Skin of body (tissue), 2 donors: Measurements from ENCODE around the gene ENOPH1. TPM values are rescaled to one million over a fixed set of nuclear protein-coding genes. Genes with fewer than 3 reads are reported as not detected.

Source experiments
- DNase-seq: peaks from one replicate; lab custom pipeline; 2025; lab: John Stamatoyannopoulos, UW
- total RNA-seq: library from RNA; depleted of rRNA; stranded (reverse); fragments of >200 nt; gene quantifications from one replicate; pipeline ENCODE4 v1.2.3, GENCODE V29; 2014

Gene ENOPH1
- total RNA-seq, 1 donor from 2014 or later, result 30.7 TPM

DNA sequence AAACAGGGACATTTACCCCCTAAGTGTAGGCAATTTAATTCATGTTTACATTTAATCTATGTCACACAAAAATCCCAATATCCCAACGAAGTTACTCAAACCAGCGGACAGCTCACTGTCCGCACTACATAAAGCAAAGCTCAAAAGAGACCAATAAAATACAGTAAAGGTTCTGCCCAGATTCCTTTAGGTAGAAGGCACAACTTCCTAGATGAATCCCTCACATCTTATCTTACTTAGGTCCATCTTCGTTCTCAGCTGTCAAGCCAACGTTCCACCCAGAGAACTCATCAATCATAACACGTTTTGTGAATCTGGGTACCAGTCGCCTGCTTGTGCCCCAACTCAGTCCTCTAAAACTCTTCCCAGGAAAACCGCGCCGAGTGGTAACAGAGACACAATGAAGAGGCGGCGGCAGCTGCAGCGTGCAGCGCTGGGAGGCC is 1.8 kb upstream of the ENOPH1 start:
- peak; percentile 76 for DNase-seq

DNA sequence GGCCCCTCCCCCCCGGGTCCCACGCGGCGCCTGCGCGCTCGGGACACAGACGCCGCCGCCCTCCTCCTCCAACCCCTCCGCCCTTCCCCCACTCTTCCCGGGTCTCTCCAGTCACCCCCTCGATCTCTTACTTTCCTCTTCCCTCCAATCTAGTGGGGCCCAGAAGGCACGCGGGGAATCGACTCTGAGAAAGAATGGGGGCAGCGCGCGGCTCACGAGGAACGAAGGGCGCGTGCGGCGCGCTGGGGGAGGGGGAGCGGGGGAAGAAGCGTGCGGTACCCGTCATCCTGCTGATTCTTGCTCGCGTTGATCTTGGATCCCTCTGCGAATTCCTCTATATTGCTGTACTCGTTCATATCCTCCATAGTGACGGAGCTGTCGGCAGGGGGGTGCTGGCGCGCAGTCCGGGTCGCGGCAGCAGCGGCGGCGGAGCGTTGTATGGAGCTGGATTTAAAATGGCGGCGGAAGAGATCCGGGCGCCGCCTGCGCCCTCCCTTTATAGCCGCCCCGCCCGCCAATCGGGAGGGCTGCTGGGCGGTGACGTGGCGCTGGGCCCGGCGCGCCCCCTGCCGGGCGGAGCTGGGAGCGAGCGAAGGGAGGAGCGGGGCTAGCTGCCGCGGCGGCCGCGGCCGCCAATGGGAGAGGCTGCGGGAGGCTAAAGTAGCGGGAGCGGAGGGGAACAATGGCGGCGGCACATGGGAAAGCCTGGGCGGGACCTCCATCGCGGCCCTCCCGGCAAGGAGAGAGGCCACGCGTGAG is 1.2 kb upstream of the ENOPH1 start:
- peak; percentile 95 for DNase-seq

- no peak for DNase-seq
Observed at GRCh38 chr4:82429728-82430192, 630 bp upstream of the ENOPH1 start.

DNA sequence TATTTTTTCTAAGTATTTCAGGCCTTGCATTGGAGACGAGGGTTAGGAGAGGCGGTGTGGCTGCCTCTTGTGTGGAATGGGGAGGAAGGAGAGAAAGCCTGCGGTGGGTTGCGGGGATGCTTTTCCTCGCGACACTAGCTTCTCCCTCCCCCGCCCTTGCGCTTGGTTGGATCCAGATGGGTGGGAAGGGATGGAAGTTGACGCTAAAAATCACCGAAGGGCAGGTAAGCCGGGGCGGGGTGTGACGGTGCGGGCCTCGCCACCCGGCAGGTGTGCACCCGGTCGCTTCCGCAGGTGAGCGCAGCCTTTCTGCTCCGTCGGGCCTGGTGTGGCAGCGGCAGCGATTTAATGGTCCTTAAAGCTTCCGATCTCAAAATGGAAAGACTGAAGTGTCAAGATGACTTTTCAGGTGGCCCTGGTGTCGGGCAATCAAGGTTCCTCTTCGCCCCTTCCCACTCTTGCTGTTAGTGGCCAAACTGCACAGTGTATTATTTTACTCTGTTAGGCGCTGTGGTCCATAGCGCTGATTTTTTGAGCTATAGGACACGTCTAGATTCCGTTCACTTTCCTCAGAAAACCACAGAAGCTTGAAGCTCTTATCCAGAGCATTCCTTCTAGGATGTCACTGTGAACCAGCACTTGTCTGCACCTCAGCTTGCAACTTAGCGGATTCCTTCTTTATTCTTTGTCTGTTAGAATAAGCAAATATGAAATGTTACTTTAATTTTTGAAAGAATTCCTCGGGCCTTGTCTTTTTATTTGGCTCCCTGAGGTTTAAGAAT is 765 bp downstream of the ENOPH1 start:
- DNase-seq, result no peak

- no peak for DNase-seq
Observed at GRCh38 chr4:82431831-82432230, 1.4 kb downstream of the ENOPH1 start.

DNA sequence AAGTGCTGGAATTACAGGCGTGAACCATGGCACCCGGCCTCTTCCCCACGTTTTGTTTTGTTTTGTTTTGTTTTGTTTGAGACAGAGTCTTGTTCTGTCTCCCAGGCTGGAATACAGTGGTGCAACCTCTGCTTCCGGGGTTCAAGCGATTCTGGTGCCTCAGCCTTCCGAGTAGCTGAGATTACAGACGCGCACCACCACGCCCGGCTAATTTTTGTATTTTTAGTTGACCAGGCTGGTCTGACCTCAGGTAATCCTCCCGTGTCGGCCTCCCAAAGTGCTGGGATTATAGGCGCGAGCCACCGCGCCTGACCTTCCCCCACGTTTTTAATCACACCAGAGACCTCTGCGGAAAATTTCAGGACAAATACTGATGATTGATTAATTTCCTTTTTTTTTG is 2.2 kb downstream of the ENOPH1 start:
- no peak for DNase-seq

DNA sequence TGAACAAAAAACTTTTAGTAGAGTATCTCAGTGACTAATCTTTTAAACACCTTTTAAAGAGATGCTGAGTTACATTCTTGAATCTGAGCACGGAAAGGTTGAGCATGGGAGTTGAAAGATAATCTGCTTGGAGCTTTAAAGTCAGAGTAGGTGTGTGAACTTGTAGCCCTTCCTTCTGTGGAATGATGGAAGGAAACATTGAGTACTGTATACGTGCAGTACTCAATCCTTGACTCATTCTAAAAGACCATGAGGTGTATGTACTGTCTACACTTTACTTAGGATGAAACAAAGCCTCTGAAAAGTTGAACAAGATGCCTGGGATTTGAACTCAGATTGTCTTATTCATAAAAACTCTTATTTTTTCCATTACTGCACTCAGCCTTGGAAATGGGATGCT is 3.4 kb downstream of the ENOPH1 start:
- DNase-seq, result no peak

- no peak for DNase-seq
Observed at GRCh38 chr4:82434949-82435348, 4.6 kb downstream of the ENOPH1 start.

- DNase-seq, result no peak
Observed at GRCh38 chr4:82436130-82436529, 5.7 kb downstream of the ENOPH1 start.

DNA sequence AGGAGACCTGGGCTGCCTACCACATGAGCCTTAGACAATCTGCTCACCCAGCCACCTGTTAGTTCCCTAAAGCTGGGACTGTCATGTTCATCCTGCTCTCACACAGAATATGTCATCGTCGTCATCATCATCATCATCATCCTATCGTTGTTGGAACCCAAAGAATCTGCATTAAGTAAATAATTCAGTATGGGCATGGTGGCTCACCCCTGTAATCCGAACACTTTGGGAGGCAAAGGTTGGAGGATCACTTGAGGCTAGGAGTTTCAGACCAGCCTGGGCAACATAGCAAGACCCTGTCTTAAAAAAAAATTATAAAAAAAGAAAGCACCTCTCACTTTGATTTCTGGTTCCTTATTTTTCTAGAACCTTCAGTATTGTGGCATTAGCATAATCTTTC is 6.4 kb downstream of the ENOPH1 start:
- DNase-seq, result no peak

DNA sequence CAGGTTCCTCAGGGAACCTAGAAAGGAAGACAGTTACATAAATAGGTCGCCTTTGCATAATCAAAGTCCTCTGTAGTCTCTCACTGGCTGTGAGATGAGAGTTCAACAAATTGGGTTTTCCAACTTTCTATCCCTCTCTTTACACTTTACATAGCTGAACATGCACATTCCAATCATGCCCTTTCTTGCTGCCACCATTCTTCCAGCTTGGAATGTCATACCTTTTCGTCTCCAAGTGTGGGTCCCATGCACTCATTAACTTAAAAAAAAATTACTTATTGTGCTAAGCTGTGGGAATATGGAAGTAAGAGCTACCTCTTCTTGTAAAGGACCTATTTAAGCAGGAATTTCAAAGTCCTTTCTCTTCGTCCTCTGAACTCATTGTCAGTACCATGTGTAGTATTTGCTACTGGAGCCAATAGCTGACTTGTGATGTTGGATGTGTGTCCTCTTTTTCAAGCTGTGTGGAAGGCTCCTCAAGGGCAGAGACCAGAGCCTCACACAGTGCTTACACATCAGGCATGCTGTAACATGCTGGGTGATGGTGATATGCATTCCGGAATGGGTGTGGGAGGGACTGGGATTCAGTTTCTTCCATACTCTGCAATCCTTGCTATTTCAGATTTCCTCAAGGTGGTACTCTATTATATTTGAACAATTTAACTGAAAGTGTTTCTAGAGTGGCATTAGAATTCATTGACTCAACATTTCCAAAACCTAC is 7.1 kb downstream of the ENOPH1 start:
- peak; percentile 14 for DNase-seq

DNA sequence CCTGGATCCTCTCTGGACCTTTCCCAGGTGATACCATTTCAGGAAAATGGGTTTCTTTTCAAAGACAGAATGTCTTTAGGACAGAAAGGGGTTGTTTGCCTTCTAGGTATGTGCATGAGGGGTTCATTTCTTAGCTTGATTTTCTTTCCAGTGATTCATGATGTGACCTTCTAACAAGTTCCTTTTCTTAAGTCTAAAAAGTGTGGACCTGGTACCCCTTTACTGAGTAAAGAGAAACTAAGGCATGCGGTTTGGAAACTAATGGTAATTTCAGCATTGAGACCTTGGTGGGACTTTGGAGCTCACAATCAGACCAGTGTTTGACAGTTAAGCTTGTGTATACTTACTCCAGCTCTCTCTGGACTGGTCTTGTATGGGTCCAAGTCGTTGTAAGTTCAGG is 8.7 kb downstream of the ENOPH1 start:
- DNase-seq, result no peak

DNA sequence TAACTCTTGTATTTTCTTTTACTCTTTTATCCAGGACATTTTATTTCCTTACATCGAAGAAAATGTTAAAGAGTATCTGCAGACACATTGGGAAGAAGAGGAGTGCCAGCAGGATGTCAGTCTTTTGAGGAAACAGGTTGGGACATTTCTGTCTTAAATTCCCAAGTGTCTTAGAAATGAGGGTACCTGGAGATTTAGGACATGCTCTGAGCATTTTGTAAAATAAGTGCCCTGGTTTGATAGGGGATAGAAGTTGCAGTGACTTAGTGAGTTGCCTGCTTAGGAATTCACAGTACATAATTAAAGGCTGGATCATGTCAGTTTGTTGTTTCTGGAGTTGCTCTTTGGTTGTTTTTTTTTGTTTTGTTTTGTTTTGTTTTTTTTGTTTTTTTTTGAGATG is 17.5 kb downstream of the ENOPH1 start:
- no peak for DNase-seq

DNA sequence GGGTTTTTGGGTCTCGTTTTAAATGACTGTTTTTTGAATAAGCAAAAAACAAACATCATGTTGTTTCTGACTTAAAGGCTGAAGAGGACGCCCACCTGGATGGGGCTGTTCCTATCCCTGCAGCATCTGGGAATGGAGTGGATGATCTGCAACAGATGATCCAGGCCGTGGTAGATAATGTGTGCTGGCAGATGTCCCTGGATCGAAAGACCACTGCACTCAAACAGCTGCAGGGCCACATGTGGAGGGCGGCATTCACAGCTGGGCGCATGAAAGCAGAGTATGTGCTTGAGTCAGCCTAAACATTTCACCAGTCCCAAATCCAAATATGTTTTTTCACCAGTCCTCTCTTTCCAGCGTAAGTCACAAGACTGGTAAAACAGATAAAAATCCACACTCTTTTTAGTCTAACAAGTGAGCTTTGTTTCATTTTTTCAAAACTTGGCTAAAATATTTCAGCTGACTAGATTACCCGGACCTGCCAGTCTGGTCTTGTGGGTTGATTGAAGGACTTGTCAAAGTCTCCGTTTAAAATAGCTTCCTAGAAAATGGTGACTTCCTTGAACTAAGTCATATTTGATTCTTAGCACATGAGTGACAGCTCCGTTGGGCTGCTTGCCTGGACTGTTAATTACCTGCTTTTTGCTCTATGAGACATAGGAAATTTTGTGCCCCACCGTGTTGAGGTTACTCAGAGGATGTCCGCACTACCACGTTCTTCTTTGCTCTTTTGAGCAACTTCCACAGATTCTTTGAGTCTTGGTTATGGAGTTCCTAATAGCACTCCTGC is 20.8 kb downstream of the ENOPH1 start:
- no peak for DNase-seq

DNA sequence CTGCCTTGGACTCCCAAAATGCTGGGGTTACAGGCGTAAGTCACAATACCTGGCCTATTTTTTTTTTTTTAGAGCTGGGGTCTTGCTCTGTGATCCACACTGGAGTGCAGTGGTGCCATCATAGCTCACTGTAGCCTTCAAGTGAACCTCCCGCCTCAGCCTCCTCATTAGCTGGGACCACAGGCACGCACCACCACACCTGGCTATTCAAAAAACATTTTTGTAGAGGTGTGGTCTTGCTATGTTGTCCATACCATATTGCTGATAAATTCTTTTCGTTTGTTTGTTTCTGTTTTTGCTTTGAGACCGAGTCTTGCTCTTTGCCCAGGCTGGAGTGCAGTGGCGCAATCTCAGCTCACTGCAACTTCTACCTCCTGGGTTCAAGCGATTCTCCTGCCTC is 21.6 kb downstream of the ENOPH1 start:
- no peak for DNase-seq

- no peak for DNase-seq
Observed at GRCh38 chr4:82457266-82457665, 26.9 kb downstream of the ENOPH1 start.

DNA sequence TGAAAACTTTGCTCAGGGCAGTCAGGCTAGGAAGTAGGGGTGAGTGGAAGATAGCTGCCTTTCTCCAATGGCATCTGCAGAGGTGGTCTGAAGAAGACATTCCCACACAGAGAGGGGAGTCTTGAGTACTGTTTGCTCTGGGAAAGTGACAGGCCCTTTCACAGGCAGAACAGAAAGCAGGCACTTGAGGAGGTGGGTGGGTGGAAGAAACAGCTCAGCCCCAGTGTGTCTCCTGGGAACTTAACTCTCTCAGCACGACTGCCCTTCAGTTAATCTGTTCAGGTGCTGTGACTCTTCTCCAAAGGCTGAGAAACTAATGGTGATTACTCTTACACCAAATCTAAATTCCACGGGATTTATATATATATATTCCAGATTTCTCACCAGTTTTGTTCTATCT is 28.3 kb downstream of the ENOPH1 start:
- DNase-seq, result no peak

DNA sequence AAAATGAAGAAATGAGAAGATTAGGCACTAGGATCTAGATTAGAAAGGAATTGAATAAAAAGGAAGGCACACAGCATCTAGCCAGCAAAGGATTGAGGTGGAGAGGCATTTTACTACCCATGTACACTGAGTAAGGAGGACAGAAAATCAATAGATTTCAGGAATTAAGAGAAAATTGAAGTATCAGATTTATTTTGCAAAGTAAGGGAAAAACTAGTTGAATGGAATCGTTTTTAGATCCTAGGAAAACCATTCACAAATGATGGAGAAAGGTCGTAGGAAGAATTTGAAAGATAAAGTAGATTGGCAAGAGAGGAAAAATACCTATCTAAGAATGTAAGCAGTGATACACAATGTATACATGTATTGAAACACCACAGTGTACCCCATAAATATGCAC is 31.3 kb downstream of the ENOPH1 start:
- DNase-seq, result no peak

GRCh38 chr4:82462415-82462831 is 32.0 kb downstream of the ENOPH1 start:
- DNase-seq, result peak; percentile 89

DNA sequence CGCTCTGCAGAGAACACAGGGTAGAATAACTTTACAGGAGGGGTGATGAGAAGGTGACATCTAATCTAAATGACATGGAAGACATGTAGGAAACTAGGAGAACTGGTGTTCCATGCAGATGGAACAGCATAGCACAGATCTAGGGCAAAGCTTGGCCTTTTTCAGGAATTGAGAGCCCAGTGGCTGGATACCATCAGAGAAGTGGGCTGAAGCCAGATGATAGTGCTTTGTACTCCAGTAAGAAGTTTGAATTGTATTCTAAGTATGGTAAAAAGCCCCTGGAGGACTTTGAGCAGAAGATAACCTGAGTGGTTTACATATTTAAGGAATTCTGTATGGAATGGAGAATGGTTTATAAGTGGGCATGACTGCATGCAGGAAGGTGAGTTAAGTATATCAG is 32.8 kb downstream of the ENOPH1 start:
- no peak for DNase-seq

DNA sequence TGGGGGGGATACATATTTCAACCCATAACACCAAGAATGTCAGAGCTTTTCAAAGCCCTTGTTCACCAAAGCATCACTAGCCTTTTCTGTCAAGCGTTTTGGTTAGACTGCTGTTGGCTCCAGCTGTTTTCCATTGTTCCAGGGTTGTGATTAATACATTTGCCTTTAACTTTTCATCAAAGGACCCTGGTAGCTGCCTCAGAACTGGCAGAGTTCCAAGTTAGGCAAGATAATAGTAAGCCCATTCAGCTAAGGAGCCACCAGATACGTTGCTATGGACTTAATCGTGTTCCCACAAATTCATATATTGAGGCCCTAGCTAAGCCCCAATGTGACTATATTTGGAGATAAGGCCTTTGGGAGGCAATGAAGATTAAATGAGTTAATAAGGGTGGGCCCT is 37.1 kb downstream of the ENOPH1 start:
- no peak for DNase-seq
